Inflammatory macrophage treated with lipopolysaccharide for 1 hour (primary cell): ENCODE results near the gene TAS2R14.

Experiments
- DNase-seq, 2 donors: peaks; one replicate each; pipeline ENCODE4 v3.0.0-alpha.2; 2020 to 2022

TAS2R14 gene

DNA sequence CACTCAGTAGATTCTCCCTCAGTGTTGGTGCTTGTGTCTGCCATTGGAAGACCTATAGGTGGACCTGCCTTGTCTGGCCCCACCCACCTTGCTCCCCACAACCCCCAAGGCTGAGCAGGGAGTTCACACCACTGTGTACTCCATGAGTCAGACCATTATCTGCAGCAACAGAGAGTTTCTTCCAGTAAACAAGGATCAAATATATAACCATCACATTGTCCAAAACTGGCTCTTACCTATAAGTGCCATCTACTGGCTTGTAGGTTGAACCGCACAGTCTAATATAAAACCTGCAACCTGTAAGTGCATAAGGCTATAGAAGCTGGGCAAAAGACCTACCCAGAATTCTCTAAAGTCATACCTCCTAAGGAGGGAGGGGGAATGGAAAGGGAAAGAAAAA lies 37.6 kb downstream of the TAS2R14 start:
- no peak for DNase-seq

DNA sequence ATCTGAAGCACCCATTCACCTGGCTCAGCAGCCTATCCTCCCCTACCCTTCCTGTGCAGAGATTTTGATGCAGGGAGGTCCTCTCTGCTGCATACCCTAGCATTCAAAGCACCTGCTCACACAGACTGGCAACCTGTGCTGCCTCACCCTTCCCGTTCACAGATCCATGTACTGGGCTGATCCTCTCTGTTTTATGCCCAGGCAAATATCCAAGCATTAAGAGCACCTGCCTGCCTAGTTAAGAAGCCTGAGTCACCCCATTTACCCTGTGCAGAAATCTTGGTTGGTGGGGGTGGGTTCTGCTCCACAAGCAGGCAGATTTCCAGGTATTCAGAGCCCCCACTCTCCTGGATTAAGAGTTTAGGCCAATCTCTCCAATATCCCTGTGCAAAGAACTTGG lies 38.1 kb downstream of the TAS2R14 start:
- no peak for DNase-seq

DNA sequence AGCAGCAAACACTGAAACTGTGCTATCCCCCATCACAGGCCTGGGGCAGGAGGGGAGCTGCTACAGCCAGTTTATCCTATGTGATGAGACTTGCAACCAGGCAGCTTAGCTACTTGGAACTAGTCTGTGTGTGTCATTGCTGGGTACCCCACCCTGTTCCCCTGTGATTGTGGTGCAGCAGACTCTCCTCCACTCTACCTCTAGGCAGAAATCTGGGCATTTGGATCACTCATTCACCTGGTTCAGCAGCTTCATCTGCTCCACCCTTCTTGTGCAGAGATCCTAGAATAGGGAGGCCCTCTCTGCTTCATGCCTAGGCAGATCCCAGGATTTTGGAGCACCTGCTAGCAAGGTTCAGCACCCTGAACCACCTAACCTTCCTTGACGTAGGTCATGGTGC lies 38.5 kb downstream of the TAS2R14 start:
- DNase-seq: no peak

DNA sequence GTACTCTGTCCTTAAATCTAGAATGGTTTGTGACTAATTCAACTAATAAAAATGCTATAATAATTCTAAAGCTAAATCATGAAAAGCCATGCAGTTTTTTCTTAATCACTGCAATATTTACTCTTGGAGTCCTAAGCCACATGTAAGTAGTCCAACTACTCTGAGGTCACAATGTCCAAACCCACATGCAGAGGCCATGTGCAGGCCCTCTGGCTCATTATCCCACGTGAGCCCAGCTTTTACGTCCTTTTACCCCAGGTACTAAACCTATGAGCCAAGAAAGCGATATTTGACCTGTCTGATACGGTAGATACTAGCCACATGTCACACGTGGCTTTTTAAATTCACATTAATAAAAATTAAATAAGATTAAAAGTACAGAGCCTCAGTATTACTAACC lies 42.2 kb downstream of the TAS2R14 start:
- DNase-seq: no peak

DNA sequence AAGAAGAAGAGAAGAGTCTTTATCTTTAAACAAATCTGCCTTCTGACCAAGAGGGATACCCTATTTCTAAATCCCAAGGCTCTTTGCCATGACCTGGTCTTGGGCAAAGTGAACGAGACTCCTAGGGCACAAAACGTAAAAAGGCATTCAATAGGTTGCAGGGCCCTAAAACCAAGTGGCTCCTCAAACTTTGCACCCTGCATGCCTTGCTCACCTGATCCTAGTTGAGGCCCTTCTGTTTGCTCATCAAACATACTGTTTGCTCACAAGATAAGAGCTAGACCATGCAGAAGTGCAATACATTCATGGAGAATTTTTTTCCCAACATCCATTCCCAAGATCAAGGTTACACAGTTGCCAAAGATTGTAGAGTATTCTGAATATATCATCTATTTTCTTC lies 47.1 kb downstream of the TAS2R14 start:
- no peak for DNase-seq

DNA sequence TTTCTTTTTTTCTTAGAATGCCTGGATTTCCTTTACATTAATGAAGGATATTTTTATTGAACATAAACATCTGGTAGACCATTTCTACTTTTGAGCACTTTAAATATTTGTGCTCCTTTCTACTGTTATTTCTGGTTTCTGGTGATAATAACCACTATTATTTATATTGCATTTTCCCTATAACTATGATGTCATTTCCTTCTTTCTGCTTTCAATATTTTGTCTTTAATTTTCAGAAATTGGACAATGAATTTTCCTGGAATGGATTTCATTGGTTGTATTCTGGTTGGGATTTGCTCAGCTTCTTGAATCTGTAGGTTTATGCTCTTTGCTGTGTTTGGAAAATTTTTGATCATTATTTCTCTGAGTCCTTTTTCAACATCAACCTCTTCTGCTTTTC lies 49.8 kb downstream of the TAS2R14 start:
- no peak for DNase-seq
